ENCODE data around the gene BCAS3.

The BCAS3 gene

DNA sequence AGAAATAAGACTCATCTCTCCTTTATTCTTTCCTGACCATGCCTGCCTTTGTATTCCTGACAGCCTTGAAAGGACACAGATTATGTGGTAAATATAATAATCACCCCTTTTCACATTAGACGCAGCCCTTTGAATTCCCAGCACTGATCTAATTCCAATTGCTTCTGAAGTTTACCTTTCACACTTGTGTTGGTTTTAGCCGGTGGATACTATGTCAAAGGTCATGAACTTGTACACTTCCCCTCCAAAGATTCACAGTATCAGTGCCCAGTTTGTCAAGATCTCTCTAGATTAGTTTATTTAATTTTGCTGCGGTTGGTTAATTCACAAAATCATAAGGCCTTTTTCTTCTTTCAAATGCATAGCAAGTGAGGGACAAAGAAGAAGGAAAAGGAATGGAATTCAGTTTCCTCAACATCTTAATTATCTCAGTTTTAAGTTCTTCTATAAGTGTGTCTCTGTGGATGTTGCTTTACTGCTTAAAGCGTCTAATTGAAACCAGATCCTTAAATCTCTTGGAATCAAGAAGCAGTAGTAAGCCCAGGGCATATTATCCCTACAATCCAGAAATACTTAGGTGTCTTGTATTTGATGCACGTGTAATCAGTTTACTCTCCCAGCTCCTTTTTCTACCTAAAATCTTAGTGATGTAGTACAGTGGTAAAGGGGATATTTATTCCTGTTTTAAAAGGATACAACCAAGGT is 547.7 kb downstream of the BCAS3 start:
- TF ChIP-seq, protein P1, sequence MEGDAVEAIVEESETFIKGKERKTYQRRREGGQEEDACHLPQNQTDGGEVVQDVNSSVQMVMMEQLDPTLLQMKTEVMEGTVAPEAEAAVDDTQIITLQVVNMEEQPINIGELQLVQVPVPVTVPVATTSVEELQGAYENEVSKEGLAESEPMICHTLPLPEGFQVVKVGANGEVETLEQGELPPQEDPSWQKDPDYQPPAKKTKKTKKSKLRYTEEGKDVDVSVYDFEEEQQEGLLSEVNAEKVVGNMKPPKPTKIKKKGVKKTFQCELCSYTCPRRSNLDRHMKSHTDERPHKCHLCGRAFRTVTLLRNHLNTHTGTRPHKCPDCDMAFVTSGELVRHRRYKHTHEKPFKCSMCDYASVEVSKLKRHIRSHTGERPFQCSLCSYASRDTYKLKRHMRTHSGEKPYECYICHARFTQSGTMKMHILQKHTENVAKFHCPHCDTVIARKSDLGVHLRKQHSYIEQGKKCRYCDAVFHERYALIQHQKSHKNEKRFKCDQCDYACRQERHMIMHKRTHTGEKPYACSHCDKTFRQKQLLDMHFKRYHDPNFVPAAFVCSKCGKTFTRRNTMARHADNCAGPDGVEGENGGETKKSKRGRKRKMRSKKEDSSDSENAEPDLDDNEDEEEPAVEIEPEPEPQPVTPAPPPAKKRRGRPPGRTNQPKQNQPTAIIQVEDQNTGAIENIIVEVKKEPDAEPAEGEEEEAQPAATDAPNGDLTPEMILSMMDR (IDR thresholded peaks at IDR 0.05; ENCODE audit: low read depth, low read length, missing control alignments), result no peak
- Histone ChIP-seq H3K36me3 (replicated peaks) (no peaks in the 10 kb centered on the region), H3K27ac (no peak overlapping the region), H3K27me3 (replicated peaks) (no peaks in the 10 kb centered on the region), H3K4me3 (ENCODE audit: low read depth, low read length) (no peak overlapping the region)
- DNase-seq, result no peak
- in situ Hi-C loops (cut with HindIII; ENCODE audit: low pct_ligation_motif_present, low sequenced_read_pairs), result no loop called here

DNA sequence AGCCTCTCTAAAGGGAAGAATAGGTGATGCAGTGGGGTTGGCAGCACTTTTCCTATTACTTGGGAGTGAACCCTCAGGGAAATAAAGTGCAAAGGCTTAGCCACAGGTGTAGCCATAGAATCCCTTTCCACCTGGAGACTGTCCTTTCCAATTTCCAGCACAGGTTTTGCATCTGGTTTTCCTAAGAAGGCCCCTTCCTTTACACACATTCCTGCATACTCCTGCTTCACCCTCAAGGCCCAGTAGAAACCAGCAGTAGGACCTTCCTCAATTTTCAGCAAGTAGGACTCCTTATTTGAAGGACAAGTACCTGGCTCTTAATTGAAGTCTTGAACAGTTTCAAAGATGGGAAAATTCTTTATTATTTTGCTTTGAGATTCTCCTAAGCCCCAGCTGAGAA is 550.2 kb downstream of the BCAS3 start:
- in situ Hi-C loops (cut with HindIII; ENCODE audit: low pct_ligation_motif_present, low sequenced_read_pairs), result no loop called here
- H3K27me3 ChIP-seq (replicated peaks), result no peaks in the 10 kb centered on the region
- TF ChIP-seq, protein P1 (IDR thresholded peaks at IDR 0.05; ENCODE audit: low read depth, low read length, missing control alignments), result no peak
- no peaks in the 10 kb centered on the region for H3K36me3 ChIP-seq (replicated peaks)
- no peak for DNase-seq
- no peak overlapping the region for H3K27ac ChIP-seq
- H3K4me3 ChIP-seq (ENCODE audit: low read depth, low read length), result no peak overlapping the region

DNA sequence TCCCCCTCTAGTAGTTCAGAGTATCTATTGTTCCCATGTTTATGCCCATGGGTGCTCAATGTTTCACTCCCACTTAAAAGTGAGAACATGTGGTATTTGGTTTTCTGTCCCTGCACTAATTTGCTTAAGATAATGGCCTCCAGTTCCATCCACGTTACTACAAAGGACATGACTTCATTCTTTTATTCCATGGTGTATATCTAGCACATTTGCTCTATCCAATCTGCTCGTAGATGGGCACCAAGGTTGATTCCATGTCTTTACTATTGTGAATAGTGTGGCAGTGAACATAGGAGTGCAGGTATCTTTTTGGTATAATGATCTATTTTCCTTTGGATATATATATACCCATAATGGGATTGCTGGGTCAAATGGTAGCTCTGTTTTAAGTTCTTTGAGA is 552.8 kb downstream of the BCAS3 start:
- Histone ChIP-seq H3K27me3 (replicated peaks) (no peaks in the 10 kb centered on the region), H3K36me3 (replicated peaks) (no peaks in the 10 kb centered on the region), H3K4me3 (ENCODE audit: low read depth, low read length) (no peak overlapping the region), H3K27ac (no peak overlapping the region)
- TF ChIP-seq, protein P1 (IDR thresholded peaks at IDR 0.05; ENCODE audit: low read depth, low read length, missing control alignments), result no peak
- in situ Hi-C loops (cut with HindIII; ENCODE audit: low pct_ligation_motif_present, low sequenced_read_pairs), result no loop called here
- DNase-seq, result no peak

DNA sequence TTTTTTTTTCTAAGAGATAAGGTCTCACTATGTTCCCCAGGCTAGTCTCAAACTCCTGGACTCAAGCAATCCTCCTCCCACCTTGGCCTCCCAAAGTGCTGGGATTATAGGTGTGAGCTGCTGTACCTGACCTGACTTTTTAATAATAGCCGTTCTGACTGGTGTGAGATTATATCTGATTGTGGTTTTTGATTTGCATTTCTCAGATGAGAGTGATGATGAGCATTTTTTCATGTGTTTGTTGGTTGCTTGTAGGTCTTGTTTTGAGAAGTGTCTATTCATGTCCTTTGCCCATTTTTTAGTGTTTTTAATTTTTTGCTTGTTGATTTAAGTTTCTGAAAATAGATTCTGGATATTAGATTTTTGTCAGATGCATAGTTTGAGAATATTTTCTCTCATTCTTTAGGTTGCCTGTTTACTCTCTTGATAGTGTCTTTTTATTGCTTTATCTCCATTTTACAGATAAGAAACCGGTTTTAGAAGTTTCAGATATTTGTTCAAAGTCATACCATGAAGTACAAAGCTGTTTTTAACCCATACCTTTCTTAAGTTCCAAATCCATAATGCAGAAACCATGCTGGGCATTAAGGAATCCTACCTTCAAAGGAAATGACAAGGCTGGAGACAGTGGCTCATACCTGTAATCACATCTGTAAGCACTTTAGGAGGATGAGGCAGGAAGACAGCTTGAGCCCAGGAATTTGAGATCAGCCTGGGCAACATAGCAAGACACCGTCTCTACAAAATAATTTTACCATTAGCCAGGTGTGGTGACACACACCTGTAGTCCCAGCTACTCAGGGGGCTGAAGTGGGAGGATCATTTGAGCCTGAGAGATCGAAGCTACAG is 553.5 kb downstream of the BCAS3 start:
- no peak for DNase-seq

DNA sequence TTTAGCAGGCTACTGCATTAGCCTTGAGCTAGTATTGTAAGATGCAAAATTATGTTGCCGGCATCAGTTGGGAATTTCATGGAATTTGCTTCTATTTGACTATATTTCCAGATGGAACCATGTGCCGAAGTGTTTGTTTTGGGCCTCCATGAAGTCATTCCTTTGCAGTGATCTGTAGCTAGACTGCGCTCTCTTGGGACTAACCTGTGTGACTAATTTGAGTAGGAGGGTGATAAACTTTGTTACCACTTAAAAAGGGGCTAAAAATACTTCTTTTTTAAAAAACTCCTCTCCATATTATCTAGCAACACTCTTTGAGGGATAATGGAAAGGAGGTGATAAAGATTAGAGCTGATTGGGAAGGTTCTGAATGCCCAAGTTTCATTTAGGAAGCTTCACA is 555.2 kb downstream of the BCAS3 start:
- TF ChIP-seq, protein P1 (IDR thresholded peaks at IDR 0.05; ENCODE audit: low read depth, low read length, missing control alignments), result no peak
- no peak overlapping the region for H3K27ac ChIP-seq
- H3K4me3 ChIP-seq (ENCODE audit: low read depth, low read length), result no peak overlapping the region
- no peak for DNase-seq
- H3K27me3 ChIP-seq (replicated peaks), result no peaks in the 10 kb centered on the region
- no peaks in the 10 kb centered on the region for H3K36me3 ChIP-seq (replicated peaks)
- in situ Hi-C loops (cut with HindIII; ENCODE audit: low pct_ligation_motif_present, low sequenced_read_pairs), result no loop called here

More for the DNA sequence above, 553.5 kb downstream of the BCAS3 start:
- in situ Hi-C loops (cut with HindIII; ENCODE audit: low pct_ligation_motif_present, low sequenced_read_pairs), result no loop called here
- TF ChIP-seq, protein P1 (IDR thresholded peaks at IDR 0.05; ENCODE audit: low read depth, low read length, missing control alignments), result no peak
- Histone ChIP-seq H3K4me3 (ENCODE audit: low read depth, low read length) (no peak overlapping the region), H3K27me3 (replicated peaks) (no peaks in the 10 kb centered on the region), H3K36me3 (replicated peaks) (no peaks in the 10 kb centered on the region), H3K27ac (no peak overlapping the region)

Data from brain microvascular endothelial cell (primary cell).